Measurements from ENCODE around the gene SUOX.

DNA sequence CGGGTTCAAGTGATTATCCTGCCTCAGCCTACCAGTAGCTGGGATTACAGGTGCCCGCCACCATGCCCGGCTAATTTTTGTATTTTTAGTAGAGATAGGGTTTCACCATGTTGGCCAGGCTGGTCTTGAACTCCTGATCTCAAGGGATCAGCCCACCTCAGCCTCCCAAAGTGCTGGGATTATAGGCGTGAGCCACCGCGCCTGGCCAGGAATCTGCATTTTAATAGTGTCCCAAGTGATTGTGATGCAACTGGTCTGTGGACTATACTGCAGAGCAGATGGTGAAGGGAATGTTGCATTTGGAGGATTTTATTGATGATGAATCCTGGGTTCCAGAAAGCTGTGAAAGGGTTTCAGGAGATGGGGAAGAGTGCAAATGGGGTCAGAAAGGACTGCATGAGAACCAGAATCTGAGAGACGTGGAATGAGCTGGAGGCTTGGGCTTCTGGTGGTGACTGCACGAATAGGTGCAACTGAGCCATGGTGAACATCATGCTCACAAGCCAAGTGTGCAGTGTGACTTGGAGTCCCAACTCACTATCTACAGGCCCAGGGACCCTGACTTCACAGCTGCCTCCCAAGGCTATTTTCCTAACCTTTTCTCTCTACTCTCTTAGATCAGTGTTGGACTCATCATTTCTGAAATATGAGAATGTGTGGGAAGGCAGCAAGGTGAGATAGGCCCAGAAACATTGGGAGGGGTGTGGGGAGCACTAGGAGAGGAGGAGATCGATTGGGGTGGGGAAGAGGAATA lies 49.1 kb downstream of the SUOX start:
- TF ChIP-seq, protein P1, sequence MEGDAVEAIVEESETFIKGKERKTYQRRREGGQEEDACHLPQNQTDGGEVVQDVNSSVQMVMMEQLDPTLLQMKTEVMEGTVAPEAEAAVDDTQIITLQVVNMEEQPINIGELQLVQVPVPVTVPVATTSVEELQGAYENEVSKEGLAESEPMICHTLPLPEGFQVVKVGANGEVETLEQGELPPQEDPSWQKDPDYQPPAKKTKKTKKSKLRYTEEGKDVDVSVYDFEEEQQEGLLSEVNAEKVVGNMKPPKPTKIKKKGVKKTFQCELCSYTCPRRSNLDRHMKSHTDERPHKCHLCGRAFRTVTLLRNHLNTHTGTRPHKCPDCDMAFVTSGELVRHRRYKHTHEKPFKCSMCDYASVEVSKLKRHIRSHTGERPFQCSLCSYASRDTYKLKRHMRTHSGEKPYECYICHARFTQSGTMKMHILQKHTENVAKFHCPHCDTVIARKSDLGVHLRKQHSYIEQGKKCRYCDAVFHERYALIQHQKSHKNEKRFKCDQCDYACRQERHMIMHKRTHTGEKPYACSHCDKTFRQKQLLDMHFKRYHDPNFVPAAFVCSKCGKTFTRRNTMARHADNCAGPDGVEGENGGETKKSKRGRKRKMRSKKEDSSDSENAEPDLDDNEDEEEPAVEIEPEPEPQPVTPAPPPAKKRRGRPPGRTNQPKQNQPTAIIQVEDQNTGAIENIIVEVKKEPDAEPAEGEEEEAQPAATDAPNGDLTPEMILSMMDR (IDR thresholded peaks at IDR 0.05) = no peak
- TF ChIP-seq EP300 (IDR thresholded peaks at IDR 0.05) = no peak

Measured in stomach (tissue), 4 donors.